Lower leg skin (tissue), 3 donors: Measurements from ENCODE around the gene MAPK8IP3.

Source experiments
- CTCF ChIP-seq, 3 donors: fragments of 450-650 bp; IDR thresholded peaks; one replicate each; pipeline ENCODE4 v1.5.1; 2016; ENCODE audit warnings: antibody characterized with exemption in 3 of 3, mild to moderate bottlenecking in 3 of 3, moderate library complexity in 2 of 3
- POLR2A ChIP-seq, 2 donors: fragments of 450-650 bp; IDR thresholded peaks; one replicate each; pipeline ENCODE4 v1.6.1; 2016 to 2017; ENCODE audit warnings: antibody characterized with exemption in 2 of 2, mild to moderate bottlenecking in 1 of 2, moderate library complexity in 1 of 2

GRCh38 chr16:1758923-1759322, 52.9 kb downstream of the MAPK8IP3 start:
- TF ChIP-seq CTCF (IDR thresholded peaks at IDR 0.05) = no peak
- TF ChIP-seq POLR2A (IDR thresholded peaks at IDR 0.05) = no peak
